Mammary epithelial cell (primary cell): ENCODE data around the gene CARD14.

Experiments used
- CTCF ChIP-seq, 2 donors: IDR thresholded peaks in 1 of 2; conservative IDR thresholded peaks in 1 of 2; 2 replicates each; pipeline ENCODE4 v1.5.1; 2011 to 2012; ENCODE audit warnings: inconsistent platforms in 2 of 2, low read length in 2 of 2, mild to moderate bottlenecking in 2 of 2, control low read depth in 1 of 2, low read depth in 1 of 2; ENCODE audit not compliant: insufficient read depth in 1 of 2; ENCODE audit errors: extremely low read depth in 1 of 2
- EZH2 ChIP-seq: IDR thresholded peaks from 2 replicates; pipeline ENCODE4 v1.6.1; 2012; ENCODE audit warnings: low read length, inconsistent platforms, borderline replicate concordance

GRCh38 chr17:80209765-80210164, 39.9 kb downstream of the CARD14 start:
- TF ChIP-seq CTCF (conservative IDR thresholded peaks at IDR 0.05 in 1 of 2, IDR thresholded peaks at IDR 0.05 in 1 of 2; ENCODE audit: extremely low read depth in 1 of 2, insufficient read depth in 1 of 2, low read depth in 1 of 2, low read length in 2 of 2) (no peak), EZH2 (no peak)
